ENCODE measurements around the gene APH1A.
A peak's percentile ranks its signal among the peaks of the same experiment; 100 is the strongest.
"Not testable (repeated sequence)": the region's sequence is repeated elsewhere in the genome, so short reads cannot be mapped to it uniquely, and the experiment has no call there.

The APH1A gene

GRCh38 chr1:150259217-150259616 is 9.6 kb downstream of the APH1A start:
- no peak overlapping the region for H3K4me3 Mint-ChIP-seq
- H3K4me1 Mint-ChIP-seq, result peaks cover 21% of the 10 kb centered on the region
- DNase-seq (ENCODE audit: low spot score in 2 of 2), result no peak
- H3K9me3 Mint-ChIP-seq, result no peaks in the 10 kb centered on the region
- no peak for ATAC-seq (ENCODE audit: low read depth)
- no peaks in the 10 kb centered on the region for H3K36me3 Mint-ChIP-seq
- no peak overlapping the region for H3K27ac Mint-ChIP-seq
- H3K27me3 Mint-ChIP-seq, result peaks cover 18% of the 10 kb centered on the region

- H3K27ac Mint-ChIP-seq, result no peak within 1 kb of the TSS
- H3K27me3 Mint-ChIP-seq, result peaks cover 20% of the 10 kb centered on the region
- H3K4me3 Mint-ChIP-seq, result no peak within 1 kb of the TSS
- no peaks in the 10 kb centered on the region for H3K9me3 Mint-ChIP-seq
- peaks cover 21% of the 10 kb centered on the region for H3K4me1 Mint-ChIP-seq
- DNase-seq (ENCODE audit: low spot score in 2 of 2), result no peak
- H3K36me3 Mint-ChIP-seq, result no peaks in the 10 kb centered on the region
- no peak for ATAC-seq (ENCODE audit: low read depth)
Measured at GRCh38 chr1:150257624-150258585, 10.9 kb downstream of the APH1A start, which contains the start of gene CA14. Gene CA14, plus strand, starts transcription at chr1:150257774. Its CDS starts 355 bp downstream, at chr1:150258129.

DNA sequence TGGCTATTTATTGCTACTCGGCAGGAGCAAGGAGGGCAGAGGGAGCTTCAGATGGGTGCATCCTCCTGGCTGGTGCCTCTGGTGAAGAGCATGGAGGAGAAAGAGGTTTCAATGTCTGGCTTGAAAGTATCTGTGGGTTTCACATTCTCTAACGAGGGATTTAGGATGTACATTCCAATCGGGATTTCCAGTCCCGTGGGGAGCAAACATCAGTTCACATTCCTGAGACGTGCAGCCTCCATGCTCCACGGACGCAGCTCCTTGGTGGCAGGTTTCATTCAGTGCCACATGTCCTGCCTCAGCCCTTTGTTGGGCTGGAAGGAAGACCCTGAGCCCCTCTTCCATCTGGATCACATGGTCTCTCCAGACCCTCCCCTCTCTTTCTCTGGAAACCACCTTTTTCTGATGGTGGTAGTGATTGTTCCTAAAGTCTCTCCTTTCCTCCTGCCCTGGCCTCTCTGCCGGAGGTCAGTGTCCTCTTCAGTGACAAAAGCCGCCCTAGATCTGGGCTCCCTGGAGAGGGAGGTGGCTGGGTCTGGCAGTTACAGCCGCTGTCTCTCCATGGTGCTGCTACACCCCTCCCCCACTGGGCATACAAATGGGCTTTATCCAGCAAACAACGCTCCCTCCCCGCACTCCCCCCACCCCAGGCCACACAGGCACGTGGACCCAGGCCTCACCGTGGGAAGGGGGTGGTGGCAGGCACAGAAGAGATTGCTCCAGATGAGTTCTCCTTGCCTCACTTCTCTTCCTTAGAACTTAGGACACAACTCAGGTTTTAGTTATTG is 12.1 kb downstream of the APH1A start:
- Mint-ChIP-seq H3K4me1 (peaks cover 18% of the 10 kb centered on the region), H3K4me3 (no peak overlapping the region), H3K9me3 (no peaks in the 10 kb centered on the region), H3K27ac (no peak overlapping the region), H3K27me3 (peaks cover 20% of the 10 kb centered on the region), H3K36me3 (no peaks in the 10 kb centered on the region)
- DNase-seq (ENCODE audit: low spot score in 2 of 2) (no peak), ATAC-seq (ENCODE audit: low read depth) (no peak)

- H3K4me1 Mint-ChIP-seq, result peaks cover 18% of the 10 kb centered on the region
- H3K9me3 Mint-ChIP-seq, result no peaks in the 10 kb centered on the region
- no peak for ATAC-seq (ENCODE audit: low read depth)
- H3K27me3 Mint-ChIP-seq, result peaks cover 20% of the 10 kb centered on the region
- no peak for DNase-seq (ENCODE audit: low spot score in 2 of 2)
- peak overlapping the region; percentile 2 for H3K4me3 Mint-ChIP-seq
- H3K27ac Mint-ChIP-seq, result no peak overlapping the region
- H3K36me3 Mint-ChIP-seq, result no peaks in the 10 kb centered on the region
Measured at GRCh38 chr1:150256198-150256553, 12.6 kb downstream of the APH1A start.

DNA sequence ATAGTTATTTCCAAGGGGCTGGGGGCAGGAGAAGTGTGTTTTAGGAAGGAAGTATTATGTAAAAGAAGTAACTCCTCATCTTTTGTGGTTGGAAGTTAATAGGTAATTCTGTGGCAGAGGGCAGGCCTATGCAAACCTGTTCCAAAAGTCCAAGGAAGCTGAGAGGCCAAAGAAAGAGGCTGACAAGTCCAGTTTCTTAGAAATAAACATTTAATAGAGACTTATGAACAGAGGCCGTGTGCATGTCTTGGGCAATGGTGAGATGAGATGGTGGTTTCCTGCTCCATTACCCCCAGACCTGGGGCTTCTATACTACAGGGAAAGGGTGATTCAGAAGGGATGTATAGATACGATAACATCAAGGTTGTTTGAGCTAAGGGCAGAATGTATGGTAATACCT is 18.9 kb downstream of the APH1A start:
- ATAC-seq (ENCODE audit: low read depth), result no peak
- no peaks in the 10 kb centered on the region for H3K9me3 Mint-ChIP-seq
- no peak overlapping the region for H3K4me3 Mint-ChIP-seq
- H3K27me3 Mint-ChIP-seq, result peaks cover 2% of the 10 kb centered on the region
- H3K27ac Mint-ChIP-seq, result no peak overlapping the region
- H3K4me1 Mint-ChIP-seq, result no peaks in the 10 kb centered on the region
- H3K36me3 Mint-ChIP-seq, result no peaks in the 10 kb centered on the region
- DNase-seq (ENCODE audit: low spot score in 2 of 2), result no peak

GRCh38 chr1:150243003-150243402 is 25.8 kb downstream of the APH1A start:
- Mint-ChIP-seq H3K36me3 (no peaks in the 10 kb centered on the region), H3K27ac (no peak overlapping the region), H3K4me1 (peaks cover 2% of the 10 kb centered on the region), H3K27me3 (no peaks in the 10 kb centered on the region), H3K9me3 (no peaks in the 10 kb centered on the region), H3K4me3 (no peak overlapping the region)
- DNase-seq (ENCODE audit: low spot score in 2 of 2) (no peak), ATAC-seq (ENCODE audit: low read depth) (no peak)

- no peak overlapping the region for H3K27ac Mint-ChIP-seq
- no peaks in the 10 kb centered on the region for H3K27me3 Mint-ChIP-seq
- DNase-seq (ENCODE audit: low spot score in 2 of 2) (no peak), ATAC-seq (ENCODE audit: low read depth) (no peak)
- peaks cover 16% of the 10 kb centered on the region for H3K4me1 Mint-ChIP-seq
- H3K4me3 Mint-ChIP-seq, result no peak overlapping the region
- no peaks in the 10 kb centered on the region for H3K9me3 Mint-ChIP-seq
- H3K36me3 Mint-ChIP-seq, result no peaks in the 10 kb centered on the region
Measured at GRCh38 chr1:150237746-150238145, 31.1 kb downstream of the APH1A start.

- not testable (repeated sequence) for DNase-seq (ENCODE audit: low spot score in 2 of 2); ATAC-seq (ENCODE audit: low read depth); H3K27me3 Mint-ChIP-seq; H3K9me3 Mint-ChIP-seq; H3K27ac Mint-ChIP-seq; H3K36me3 Mint-ChIP-seq
- peaks cover 14% of the 10 kb centered on the region for H3K4me1 Mint-ChIP-seq
- H3K4me3 Mint-ChIP-seq, result peak overlapping the region; percentile 35
Measured at GRCh38 chr1:150237176-150237575, 31.6 kb downstream of the APH1A start.

DNA sequence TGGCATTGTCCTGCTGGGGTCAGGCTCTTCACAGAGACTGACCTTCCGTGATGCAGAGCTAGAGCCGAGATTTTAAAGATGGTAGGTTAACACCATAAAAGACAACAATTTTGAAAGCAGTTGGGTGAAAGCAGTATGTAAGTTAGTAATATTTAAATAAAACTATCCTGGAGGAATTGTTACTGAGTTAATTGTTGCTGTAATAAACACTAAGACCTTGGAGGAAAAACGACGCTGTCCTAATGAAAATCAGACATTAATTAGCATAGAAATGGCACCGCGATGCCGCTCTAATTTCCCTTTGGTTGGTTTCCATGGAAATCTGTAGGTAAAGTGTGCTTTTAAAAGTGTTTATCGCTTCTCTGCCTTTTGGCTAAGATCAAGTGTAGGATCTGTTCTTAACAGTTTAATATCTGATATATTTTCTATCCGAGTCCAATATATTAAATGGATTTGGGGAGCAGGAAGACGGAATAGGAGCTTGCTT is 32.2 kb downstream of the APH1A start:
- peaks cover 14% of the 10 kb centered on the region for H3K4me1 Mint-ChIP-seq
- H3K4me3 Mint-ChIP-seq, result no peak overlapping the region
- H3K27ac Mint-ChIP-seq, result no peak overlapping the region
- H3K27me3 Mint-ChIP-seq, result no peaks in the 10 kb centered on the region
- no peak for DNase-seq (ENCODE audit: low spot score in 2 of 2)
- no peak for ATAC-seq (ENCODE audit: low read depth)
- no peaks in the 10 kb centered on the region for H3K36me3 Mint-ChIP-seq
- no peaks in the 10 kb centered on the region for H3K9me3 Mint-ChIP-seq

- Mint-ChIP-seq H3K4me3 (peak within 1 kb of the TSS; percentile 35), H3K27ac (no peak within 1 kb of the TSS), H3K4me1 (peaks cover 14% of the 10 kb centered on the region), H3K27me3 (no peaks in the 10 kb centered on the region), H3K9me3 (no peaks in the 10 kb centered on the region), H3K36me3 (no peaks in the 10 kb centered on the region)
- ATAC-seq (ENCODE audit: low read depth) (peak; percentile 83), DNase-seq (ENCODE audit: low spot score in 2 of 2) (peak; percentile 81 to 95)
Measured at GRCh38 chr1:150235852-150236613, 32.8 kb downstream of the APH1A start, which contains the start of gene ANP32E. Gene ANP32E, minus strand, starts transcription at chr1:150236112. Its CDS starts 326 bp downstream, at chr1:150235786.

DNA sequence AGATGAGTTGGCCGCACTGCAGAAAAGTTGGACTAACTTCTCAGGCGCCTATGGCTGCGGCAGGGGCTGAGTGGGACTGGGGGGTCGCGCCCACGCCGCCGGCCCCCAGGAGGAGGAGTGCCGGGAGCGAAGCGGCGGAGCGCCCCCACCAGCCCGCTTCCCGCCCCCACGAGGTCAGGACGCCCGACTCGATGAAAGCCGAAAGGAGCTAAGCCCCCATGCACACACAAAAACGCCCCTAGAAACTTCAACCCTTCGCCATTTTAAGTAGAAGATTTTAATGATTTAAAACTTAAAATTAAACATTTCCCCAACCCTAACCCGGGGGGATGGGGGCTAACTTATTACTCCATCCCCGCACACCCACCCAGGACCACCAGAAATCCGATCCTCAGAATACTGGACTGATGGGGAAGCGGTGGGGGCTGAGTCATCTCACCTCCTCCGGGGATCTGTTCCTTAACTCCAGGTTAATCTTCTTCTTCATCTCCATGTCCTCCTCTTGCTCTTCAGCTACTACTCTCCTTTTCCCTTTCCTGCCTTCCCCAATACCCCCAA is 33.4 kb downstream of the APH1A start:
- peaks cover 14% of the 10 kb centered on the region for H3K4me1 Mint-ChIP-seq
- no peak overlapping the region for H3K4me3 Mint-ChIP-seq
- no peak for ATAC-seq (ENCODE audit: low read depth)
- H3K27me3 Mint-ChIP-seq, result no peaks in the 10 kb centered on the region
- H3K36me3 Mint-ChIP-seq, result no peaks in the 10 kb centered on the region
- peak; percentile 20 to 47 for DNase-seq (ENCODE audit: low spot score in 2 of 2)
- no peak overlapping the region for H3K27ac Mint-ChIP-seq
- H3K9me3 Mint-ChIP-seq, result no peaks in the 10 kb centered on the region

GRCh38 chr1:150234566-150235293 is 34.1 kb downstream of the APH1A start:
- no peaks in the 10 kb centered on the region for H3K27me3 Mint-ChIP-seq
- H3K36me3 Mint-ChIP-seq, result peaks cover 2% of the 10 kb centered on the region
- ATAC-seq (ENCODE audit: low read depth) (peak; percentile 61), DNase-seq (ENCODE audit: low spot score in 2 of 2) (peak; percentile 74 to 84)
- peaks cover 14% of the 10 kb centered on the region for H3K4me1 Mint-ChIP-seq
- no peak overlapping the region for H3K27ac Mint-ChIP-seq
- H3K4me3 Mint-ChIP-seq, result no peak overlapping the region
- H3K9me3 Mint-ChIP-seq, result no peaks in the 10 kb centered on the region

DNA sequence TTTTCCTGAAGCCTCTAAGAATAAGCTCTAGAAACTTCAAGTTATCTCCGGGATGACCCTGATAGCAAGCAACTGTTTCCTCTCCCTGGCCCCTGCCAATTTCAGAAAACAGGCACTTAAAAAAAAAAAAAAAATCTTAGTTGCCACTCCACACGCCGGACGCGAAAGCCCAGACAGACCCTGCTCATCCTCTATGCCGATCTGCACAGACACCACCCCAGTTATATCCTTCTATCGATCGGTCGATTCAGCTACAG is 34.6 kb downstream of the APH1A start:
- H3K4me3 Mint-ChIP-seq, result no peak overlapping the region
- peaks cover 2% of the 10 kb centered on the region for H3K36me3 Mint-ChIP-seq
- no peaks in the 10 kb centered on the region for H3K9me3 Mint-ChIP-seq
- no peaks in the 10 kb centered on the region for H3K27me3 Mint-ChIP-seq
- DNase-seq (ENCODE audit: low spot score in 2 of 2), result no peak
- no peak for ATAC-seq (ENCODE audit: low read depth)
- H3K4me1 Mint-ChIP-seq, result peaks cover 14% of the 10 kb centered on the region
- no peak overlapping the region for H3K27ac Mint-ChIP-seq
